IMR-90 (cell line): Measurements from ENCODE around the gene POU2AF2. TPM values are rescaled to one million over a fixed set of nuclear protein-coding genes. Genes with fewer than 3 reads are reported as not detected.

Experiments
- ATAC-seq: fragments of 200-7000 bp; cut with Tn5 transposase; 2 replicates; pipeline ENCODE4 v1.9.1; 2020; ENCODE audit warnings: low read depth, mild to moderate bottlenecking, moderate library complexity
- BruUV-seq: library from RNA; stranded (reverse); fragments of 400-500 nt; replicated peaks from 2 replicates; lab custom pipeline; 2021; lab: Mats Ljungman, UMichigan
- CTCF ChIA-PET: fragments of 300-600 bp; formaldehyde crosslinking; extraction: SDS; loops from one replicate; lab custom pipeline; 2021; ENCODE audit warnings: antibody characterized with exemption; lab: Yijun Ruan, JAX
- POLR2A ChIA-PET: fragments of 300-600 bp; sonication (Branson Sonifier 250); formaldehyde crosslinking; loops from one replicate; lab custom pipeline; 2022; ENCODE audit warnings: antibody characterized with exemption; ENCODE audit not compliant: unreplicated experiment; lab: Charles Lee
- DNase-seq: peaks from one replicate; pipeline ENCODE4 v3.0.0; 2013
- H2AFZ ChIP-seq: replicated peaks from 2 replicates; pipeline ENCODE3; 2013; ENCODE audit warnings: low read length, mild to moderate bottlenecking; ENCODE audit not compliant: poor library complexity
- H2AK5ac ChIP-seq: 2 replicates; pipeline ENCODE4 v1.6.1; 2013; ENCODE audit warnings: low read depth, low read length, inconsistent platforms
- H2AK9ac ChIP-seq: replicated peaks from 2 replicates; pipeline ENCODE3; 2013; ENCODE audit warnings: mild to moderate bottlenecking, low read depth, low read length, moderate library complexity; ENCODE audit not compliant: poor library complexity
- H2BK120ac ChIP-seq: 2 replicates; pipeline ENCODE4 v1.6.1; 2013; ENCODE audit warnings: low read depth, low read length, inconsistent platforms
- H2BK15ac ChIP-seq: 3 replicates; pipeline ENCODE4 v1.6.1; 2013; ENCODE audit warnings: low read depth, low read length, inconsistent platforms
- H2BK20ac ChIP-seq: 2 replicates; pipeline ENCODE4 v1.6.1; 2013; ENCODE audit warnings: low read depth, mild to moderate bottlenecking, inconsistent platforms, low read length, moderate library complexity
- H2BK5ac ChIP-seq: 2 replicates; pipeline ENCODE4 v1.6.1; 2013; ENCODE audit warnings: mild to moderate bottlenecking, low read depth, low read length, inconsistent platforms; ENCODE audit not compliant: poor library complexity, severe bottlenecking
- H3K14ac ChIP-seq: replicated peaks from 2 replicates; pipeline ENCODE4 v1.6.1; 2013; ENCODE audit warnings: low read depth, low read length, inconsistent platforms
- H3K18ac ChIP-seq: 2 replicates; pipeline ENCODE4 v1.6.1; 2013; ENCODE audit warnings: low read depth, low read length, control low read depth
- H3K23ac ChIP-seq: 2 replicates; pipeline ENCODE4 v1.6.1; 2013; ENCODE audit warnings: low read depth, low read length, inconsistent platforms
- H3K27ac ChIP-seq: 2 replicates; pipeline ENCODE4 v1.5.1; 2013; ENCODE audit warnings: mild to moderate bottlenecking, control low read depth, low read length; ENCODE audit not compliant: insufficient read depth
- H3K27me3 ChIP-seq: 2 replicates; pipeline ENCODE4 v1.6.1; 2013; ENCODE audit warnings: low read length; ENCODE audit not compliant: control insufficient read depth, insufficient read depth
- H3K36me3 ChIP-seq: 2 replicates; pipeline ENCODE4 v1.6.1; 2013; ENCODE audit warnings: low read length, mixed read lengths; ENCODE audit not compliant: control insufficient read depth, insufficient read depth
- H3K4ac ChIP-seq: 2 replicates; pipeline ENCODE4 v1.6.1; 2013; ENCODE audit warnings: low read depth, low read length, inconsistent platforms
- H3K4me1 ChIP-seq: 2 replicates; pipeline ENCODE4 v1.6.1; 2013; ENCODE audit warnings: low read length, mixed read lengths; ENCODE audit not compliant: control insufficient read depth, insufficient read depth
- H3K4me2 ChIP-seq: 2 replicates; pipeline ENCODE4 v1.6.1; 2013; ENCODE audit warnings: low read depth, mild to moderate bottlenecking, control low read depth, low read length, moderate library complexity
- H3K4me3 ChIP-seq: 2 replicates; pipeline ENCODE4 v1.5.1; 2013; ENCODE audit warnings: low read depth, mild to moderate bottlenecking, control low read depth, low read length, moderate library complexity; ENCODE audit not compliant: insufficient read depth
- H3K56ac ChIP-seq: 2 replicates; pipeline ENCODE4 v1.6.1; 2013; ENCODE audit warnings: low read length, inconsistent platforms; ENCODE audit not compliant: insufficient read depth; ENCODE audit errors: extremely low read depth
- H3K79me1 ChIP-seq, 2 experiments: 2 replicates each; pipeline ENCODE4 v1.6.1; 2013; ENCODE audit warnings: low read length in 2 of 2, inconsistent platforms in 1 of 2, low read depth in 1 of 2
- H3K9ac ChIP-seq: 2 replicates; pipeline ENCODE4 v1.6.1; 2013; ENCODE audit warnings: low read depth, low read length, control low read depth
- H3K9me1 ChIP-seq: 2 replicates; pipeline ENCODE4 v1.6.1; 2013; ENCODE audit warnings: low read length, inconsistent platforms; ENCODE audit not compliant: insufficient read depth
- H3K9me3 ChIP-seq: 2 replicates; pipeline ENCODE4 v1.6.1; 2013; ENCODE audit warnings: low read length; ENCODE audit not compliant: control insufficient read depth, insufficient read depth
- H4K20me1 ChIP-seq: 2 replicates; pipeline ENCODE4 v1.6.1; 2013; ENCODE audit warnings: low read length, inconsistent platforms; ENCODE audit not compliant: insufficient read depth
- H4K5ac ChIP-seq: 2 replicates; pipeline ENCODE4 v1.6.1; 2013; ENCODE audit warnings: mild to moderate bottlenecking, low read depth, low read length, control low read depth
- H4K8ac ChIP-seq, 2 experiments: 2 replicates each; pipeline ENCODE4 v1.6.1; 2013; ENCODE audit warnings: low read depth in 2 of 2, low read length in 2 of 2, control low read depth in 1 of 2, inconsistent platforms in 1 of 2
- H4K91ac ChIP-seq: 2 replicates; pipeline ENCODE4 v1.6.1; 2013; ENCODE audit warnings: low read depth, low read length, inconsistent platforms; ENCODE audit not compliant: insufficient read depth
- BHLHE40 ChIP-seq: fragments of 150-350 bp; IDR thresholded peaks from 2 replicates; pipeline ENCODE4 v1.6.1; 2016; ENCODE audit warnings: mild to moderate bottlenecking, low read depth, low read length
- CEBPB ChIP-seq: IDR thresholded peaks from 2 replicates; pipeline ENCODE4 v1.6.1; 2012; ENCODE audit warnings: low read depth, low read length, improper control_type of control experiment
- CHD1 ChIP-seq: IDR thresholded peaks from 2 replicates; pipeline ENCODE4 v1.6.1; 2012; ENCODE audit warnings: low read depth, low read length, improper control_type of control experiment
- FOS ChIP-seq: fragments of 150-350 bp; IDR thresholded peaks from 2 replicates; pipeline ENCODE4 v1.6.1; 2016; ENCODE audit warnings: low read depth, low read length
- MAFK ChIP-seq: IDR thresholded peaks from 2 replicates; pipeline ENCODE4 v1.6.1; 2012; ENCODE audit warnings: low read depth, low read length, improper control_type of control experiment
- MAZ ChIP-seq: IDR thresholded peaks from 2 replicates; pipeline ENCODE4 v1.6.1; 2012; ENCODE audit warnings: low read depth, mild to moderate bottlenecking, low read length, improper control_type of control experiment, moderate library complexity, borderline replicate concordance
- MXI1 ChIP-seq: IDR thresholded peaks from 2 replicates; pipeline ENCODE4 v1.6.1; 2012; ENCODE audit warnings: low read depth, mild to moderate bottlenecking, low read length, moderate library complexity, borderline replicate concordance
- NFE2L2 ChIP-seq: fragments of 150-350 bp; IDR thresholded peaks from 2 replicates; pipeline ENCODE4 v1.6.1; 2016; ENCODE audit warnings: low read depth, mild to moderate bottlenecking, low read length
- POLR2A ChIP-seq: IDR thresholded peaks from 2 replicates; pipeline ENCODE4 v1.6.1; 2012; ENCODE audit warnings: mild to moderate bottlenecking, low read depth, low read length
- RAD21 ChIP-seq: IDR thresholded peaks from 2 replicates; pipeline ENCODE4 v1.6.1; 2012; ENCODE audit warnings: low read length, improper control_type of control experiment
- RCOR1 ChIP-seq: IDR thresholded peaks from 2 replicates; pipeline ENCODE4 v1.6.1; 2012; ENCODE audit warnings: mild to moderate bottlenecking, low read length, improper control_type of control experiment; ENCODE audit not compliant: insufficient replicate concordance
- RFX5 ChIP-seq: IDR thresholded peaks from 2 replicates; pipeline ENCODE4 v1.8.0; 2012; ENCODE audit warnings: low read depth, mild to moderate bottlenecking, low read length, moderate library complexity
- SMC3 ChIP-seq: fragments of 150-350 bp; IDR thresholded peaks from 2 replicates; pipeline ENCODE4 v1.6.1; 2016; ENCODE audit warnings: low read depth, mild to moderate bottlenecking, antibody characterized with exemption, low read length, moderate library complexity
- WGBS, 2 experiments: methylation state at CpG; one replicate each; pipeline versions ENCODE4 v1.1.5 to v1.1.7; 2013; ENCODE audit warnings: missing lambda C conversion rate in 2 of 2; ENCODE audit not compliant: insufficient read length in 1 of 2; ENCODE audit errors: extremely low coverage in 2 of 2; 5-methylcytosine and 5-hydroxymethylcytosine counted together
- dilution Hi-C: fragments of 300-500 bp; cut with HindIII; formaldehyde crosslinking; loops from one replicate; pipeline ENCODE4 v1.14.3; 2018; ENCODE audit warnings: low sequenced_read_pairs; ENCODE audit not compliant: unreplicated experiment
- in situ Hi-C: fragments of 300-500 bp; cut with MboI; formaldehyde crosslinking; loops from 3 replicates; pipeline ENCODE4 v1.14.3; 2019; ENCODE audit warnings: low sequenced_read_pairs, inconsistent platforms, mixed read lengths
- intact Hi-C: fragments of 100-400 bp; cut with micrococcal nuclease; formaldehyde crosslinking; loops from 2 replicates; pipeline ENCODE4 v1.10.0; 2022
- polyA plus RNA-seq, 3 experiments: library from polyadenylated mRNA; depleted of rRNA; stranded (reverse); fragments of >200 nt; gene quantifications; 2 replicates each; pipeline ENCODE4 v1.2.3, GENCODE V29; 2012; ENCODE audit warnings: low replicate concordance in 1 of 3
- total RNA-seq: library from RNA; depleted of rRNA; stranded (reverse); fragments of >200 nt; gene quantifications from 2 replicates; pipeline ENCODE4 v1.2.3, GENCODE V29; 2012
- TF ChIP-seq, protein P1 (sequence below): fragments of 150-350 bp; IDR thresholded peaks from 2 replicates; pipeline ENCODE4 v1.6.1; 2017; ENCODE audit warnings: mild to moderate bottlenecking, antibody characterized with exemption, low read length, low read depth
- TF ChIP-seq, protein P2 (sequence below): conservative IDR thresholded peaks from 2 replicates; pipeline ENCODE4 v1.5.1; 2012; ENCODE audit warnings: mild to moderate bottlenecking, low read depth, low read length, improper control_type of control experiment
- TF ChIP-seq, protein P3 (sequence below): fragments of 150-350 bp; IDR thresholded peaks from 2 replicates; pipeline ENCODE4 v1.6.1; 2016; ENCODE audit warnings: low read depth, mild to moderate bottlenecking, low read length, moderate library complexity, borderline replicate concordance

POU2AF2 gene
- total and polyA plus RNA-seq, 2 of the 4 experiments (the other 2 are of a cell fraction), result not detected

DNA sequence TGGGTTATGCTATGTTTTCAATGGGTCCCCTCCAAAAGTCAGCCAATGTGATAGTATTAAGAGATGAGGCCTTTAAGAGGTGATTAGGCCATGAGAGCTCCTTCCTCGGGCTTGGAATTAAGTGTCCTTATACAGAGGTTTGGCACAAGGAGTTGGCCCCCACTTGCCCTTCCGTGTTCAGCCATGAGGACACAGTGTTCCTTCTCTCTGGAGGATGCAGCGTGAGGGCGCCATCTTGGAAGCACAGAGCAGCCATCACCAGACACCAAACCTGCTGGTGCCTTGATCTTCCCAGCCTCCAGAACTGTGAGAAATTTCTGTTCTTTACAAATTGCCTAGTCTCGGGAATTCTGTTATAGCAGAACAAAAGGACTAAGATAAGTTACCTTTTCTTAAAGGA lies 79.7 kb downstream of the POU2AF2 start:
- ChIA-PET POLR2A (no interaction called here), CTCF (no interaction called here)
- intact Hi-C loops, result no loop called here
- peak overlapping the region; percentile 85; the same call in 1 of the 2 replicates for H2AK5ac ChIP-seq
- no peaks in the 10 kb centered on the region for H3K79me1 ChIP-seq
- peaks cover 5% of the 10 kb centered on the region; the same call in 1 of the 2 replicates for H3K9me1 ChIP-seq
- H2AFZ ChIP-seq, result no peak overlapping the region
- dilution Hi-C loops, result no loop called here
- H3K23ac ChIP-seq, result peak overlapping the region; percentile 57; the same call in 1 of the 2 replicates
- no peak overlapping the region; the same call in 1 of the 2 replicates for H3K18ac ChIP-seq
- peak overlapping the region; percentile 89 for H2BK20ac ChIP-seq
- H4K20me1 ChIP-seq, result no peaks in the 10 kb centered on the region
- no peak overlapping the region for H3K4me2 ChIP-seq
- H3K56ac ChIP-seq, result no peak overlapping the region
- no peaks in the 10 kb centered on the region for H3K9me3 ChIP-seq
- peaks cover 6% of the 10 kb centered on the region for H3K4me1 ChIP-seq
- ATAC-seq (no peak), DNase-seq (no peak)
- in situ Hi-C loops, result no loop called here
- TF ChIP-seq MAZ, result no peak
- no peak for TF ChIP-seq RAD21
- no peak for TF ChIP-seq POLR2A
- TF ChIP-seq, protein P1, sequence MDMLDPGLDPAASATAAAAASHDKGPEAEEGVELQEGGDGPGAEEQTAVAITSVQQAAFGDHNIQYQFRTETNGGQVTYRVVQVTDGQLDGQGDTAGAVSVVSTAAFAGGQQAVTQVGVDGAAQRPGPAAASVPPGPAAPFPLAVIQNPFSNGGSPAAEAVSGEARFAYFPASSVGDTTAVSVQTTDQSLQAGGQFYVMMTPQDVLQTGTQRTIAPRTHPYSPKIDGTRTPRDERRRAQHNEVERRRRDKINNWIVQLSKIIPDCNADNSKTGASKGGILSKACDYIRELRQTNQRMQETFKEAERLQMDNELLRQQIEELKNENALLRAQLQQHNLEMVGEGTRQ, result no peak
- no peak for TF ChIP-seq RFX5
- TF ChIP-seq FOS, result no peak
- no peak for TF ChIP-seq RCOR1
- TF ChIP-seq BHLHE40, result no peak
- TF ChIP-seq CEBPB, result no peak
- no peak for TF ChIP-seq MXI1
- no peak for TF ChIP-seq NFE2L2
- TF ChIP-seq SMC3, result no peak
- TF ChIP-seq, protein P2, sequence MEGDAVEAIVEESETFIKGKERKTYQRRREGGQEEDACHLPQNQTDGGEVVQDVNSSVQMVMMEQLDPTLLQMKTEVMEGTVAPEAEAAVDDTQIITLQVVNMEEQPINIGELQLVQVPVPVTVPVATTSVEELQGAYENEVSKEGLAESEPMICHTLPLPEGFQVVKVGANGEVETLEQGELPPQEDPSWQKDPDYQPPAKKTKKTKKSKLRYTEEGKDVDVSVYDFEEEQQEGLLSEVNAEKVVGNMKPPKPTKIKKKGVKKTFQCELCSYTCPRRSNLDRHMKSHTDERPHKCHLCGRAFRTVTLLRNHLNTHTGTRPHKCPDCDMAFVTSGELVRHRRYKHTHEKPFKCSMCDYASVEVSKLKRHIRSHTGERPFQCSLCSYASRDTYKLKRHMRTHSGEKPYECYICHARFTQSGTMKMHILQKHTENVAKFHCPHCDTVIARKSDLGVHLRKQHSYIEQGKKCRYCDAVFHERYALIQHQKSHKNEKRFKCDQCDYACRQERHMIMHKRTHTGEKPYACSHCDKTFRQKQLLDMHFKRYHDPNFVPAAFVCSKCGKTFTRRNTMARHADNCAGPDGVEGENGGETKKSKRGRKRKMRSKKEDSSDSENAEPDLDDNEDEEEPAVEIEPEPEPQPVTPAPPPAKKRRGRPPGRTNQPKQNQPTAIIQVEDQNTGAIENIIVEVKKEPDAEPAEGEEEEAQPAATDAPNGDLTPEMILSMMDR, result no peak
- TF ChIP-seq CHD1, result no peak
- TF ChIP-seq MAFK, result no peak
- TF ChIP-seq, protein P3, sequence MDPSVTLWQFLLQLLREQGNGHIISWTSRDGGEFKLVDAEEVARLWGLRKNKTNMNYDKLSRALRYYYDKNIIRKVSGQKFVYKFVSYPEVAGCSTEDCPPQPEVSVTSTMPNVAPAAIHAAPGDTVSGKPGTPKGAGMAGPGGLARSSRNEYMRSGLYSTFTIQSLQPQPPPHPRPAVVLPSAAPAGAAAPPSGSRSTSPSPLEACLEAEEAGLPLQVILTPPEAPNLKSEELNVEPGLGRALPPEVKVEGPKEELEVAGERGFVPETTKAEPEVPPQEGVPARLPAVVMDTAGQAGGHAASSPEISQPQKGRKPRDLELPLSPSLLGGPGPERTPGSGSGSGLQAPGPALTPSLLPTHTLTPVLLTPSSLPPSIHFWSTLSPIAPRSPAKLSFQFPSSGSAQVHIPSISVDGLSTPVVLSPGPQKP, result no peak
- BruUV-seq, result no TSS peak
- H4K8ac ChIP-seq, result peak overlapping the region in 1 of 2 experiments; percentile 39; a peak in 1 of 4 replicates
- peak overlapping the region; percentile 46; the same call in 1 of the 2 replicates for H4K5ac ChIP-seq
- no CpG with 5 or more reads among the region's 5 CpGs for whole genome bisulfite sequencing, 2 experiments
- H3K36me3 ChIP-seq, result no peaks in the 10 kb centered on the region
- H2BK5ac ChIP-seq, result no peak overlapping the region
- H4K91ac ChIP-seq, result no peak overlapping the region; the same call in 1 of the 2 replicates
- H3K4ac ChIP-seq, result peak overlapping the region; percentile 34; the same call in 1 of the 2 replicates
- H3K27me3 ChIP-seq, result no peaks in the 10 kb centered on the region
- H3K4me3 ChIP-seq, result no peak overlapping the region
- H3K14ac ChIP-seq, result peak overlapping the region; percentile 35
- no peak overlapping the region for H3K27ac ChIP-seq
- H2AK9ac ChIP-seq, result no peak overlapping the region
- H2BK120ac ChIP-seq, result peak overlapping the region; percentile 80
- H3K9ac ChIP-seq, result no peak overlapping the region
- H2BK15ac ChIP-seq, result peak overlapping the region; percentile 16; the same call in 2 of the 3 replicates
